GM21717 (cell line): ENCODE results near the gene TUSC2.
"Not testable (repeated sequence)": the region's sequence is repeated elsewhere in the genome, so short reads cannot be mapped to it uniquely, and the experiment has no call there.

Source experiments
- ATAC-seq: cut with Tn5 transposase; IDR thresholded peaks from one replicate; pipeline ENCODE4 v1.9.1; 2021; ENCODE audit warnings: mild to moderate bottlenecking, moderate library complexity; ENCODE audit not compliant: unreplicated experiment

Gene TUSC2

DNA sequence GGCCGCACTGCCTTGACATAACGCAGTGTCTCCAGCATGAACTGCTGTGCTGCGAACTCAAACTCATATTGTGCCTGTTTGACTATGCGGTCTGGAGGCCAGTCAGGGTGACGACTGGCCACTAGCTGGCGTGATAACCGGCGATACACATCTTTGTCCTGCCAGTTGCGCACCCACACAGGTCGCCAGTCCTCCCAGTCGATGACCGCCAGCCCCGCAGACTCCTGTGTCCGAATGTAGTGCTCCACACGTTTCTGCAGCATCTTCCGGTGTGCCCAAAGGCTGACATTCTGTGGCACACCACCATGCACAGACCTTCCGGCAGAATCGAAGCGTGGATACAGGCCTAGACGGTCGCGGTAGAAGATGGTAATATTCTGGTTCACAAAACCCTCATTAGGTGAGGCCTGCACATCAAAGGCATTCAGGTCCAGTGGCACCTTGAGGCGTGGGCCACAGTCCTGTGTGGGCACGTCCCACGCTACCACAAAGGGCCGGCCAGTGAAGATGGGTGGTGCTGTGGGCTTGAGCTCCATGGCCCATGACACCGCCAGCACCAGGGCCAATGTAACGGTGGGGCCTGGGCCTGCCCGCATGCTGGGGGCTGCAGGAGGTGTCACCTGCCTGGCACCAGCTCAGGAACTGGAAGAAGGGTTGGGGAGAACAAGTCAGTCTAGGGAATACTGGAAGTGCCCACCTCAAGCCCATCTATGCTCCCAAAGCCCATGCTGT is 8.0 kb downstream of the TUSC2 start:
- no peak for ATAC-seq

DNA sequence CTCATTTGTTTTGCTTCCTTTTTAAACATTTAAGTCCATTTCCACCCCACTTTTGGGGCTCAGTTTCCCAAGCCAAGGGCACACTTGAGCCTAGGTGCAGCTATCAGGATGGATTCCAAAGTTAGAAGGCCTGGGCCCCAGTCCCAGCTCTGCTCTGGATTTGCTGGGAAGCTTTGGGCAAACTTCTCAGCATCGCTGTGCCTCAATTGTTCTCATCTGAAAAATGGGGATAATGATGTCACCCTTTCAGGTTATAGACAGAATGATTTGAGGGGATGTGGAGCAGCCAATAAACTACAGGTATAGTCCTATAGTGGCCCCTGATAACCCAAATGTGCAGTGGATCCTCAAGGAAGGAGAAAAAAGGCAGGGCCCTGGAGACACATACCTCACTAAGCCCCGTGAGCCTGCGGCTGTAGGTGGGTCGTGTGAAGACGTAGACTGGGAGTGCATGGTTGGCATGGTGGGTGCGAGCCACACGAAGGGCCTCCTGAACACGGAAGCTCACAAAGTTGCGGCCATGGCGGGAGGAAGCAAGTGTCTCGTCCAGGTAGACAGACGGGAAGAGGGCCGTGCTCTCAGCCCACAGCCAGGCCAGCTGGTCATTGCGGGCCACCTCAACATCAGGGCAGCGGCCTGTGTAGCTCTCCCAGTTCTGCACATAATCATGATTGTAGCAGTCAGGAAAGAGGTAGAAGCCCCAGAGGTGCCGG is 8.7 kb downstream of the TUSC2 start:
- ATAC-seq = no peak

DNA sequence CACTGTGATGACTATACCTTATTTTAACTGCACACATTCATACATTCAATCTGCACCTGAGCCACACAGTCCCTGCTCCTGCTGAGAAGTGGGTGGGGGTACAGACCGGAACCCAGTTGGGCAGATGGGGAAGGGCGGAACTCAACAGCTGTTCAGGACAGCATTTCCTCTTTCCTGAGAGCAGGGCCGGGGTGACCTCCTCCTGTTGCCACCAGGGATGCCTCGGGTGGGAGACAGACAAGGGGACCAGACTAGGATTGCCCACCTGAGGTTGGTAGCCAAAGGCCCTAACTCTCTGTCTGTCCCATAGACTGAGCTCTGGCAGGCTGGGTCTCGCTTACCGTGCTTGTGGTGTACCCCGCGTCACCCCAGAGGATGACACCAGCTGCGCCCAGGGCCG is 9.4 kb downstream of the TUSC2 start:
- ATAC-seq = no peak

DNA sequence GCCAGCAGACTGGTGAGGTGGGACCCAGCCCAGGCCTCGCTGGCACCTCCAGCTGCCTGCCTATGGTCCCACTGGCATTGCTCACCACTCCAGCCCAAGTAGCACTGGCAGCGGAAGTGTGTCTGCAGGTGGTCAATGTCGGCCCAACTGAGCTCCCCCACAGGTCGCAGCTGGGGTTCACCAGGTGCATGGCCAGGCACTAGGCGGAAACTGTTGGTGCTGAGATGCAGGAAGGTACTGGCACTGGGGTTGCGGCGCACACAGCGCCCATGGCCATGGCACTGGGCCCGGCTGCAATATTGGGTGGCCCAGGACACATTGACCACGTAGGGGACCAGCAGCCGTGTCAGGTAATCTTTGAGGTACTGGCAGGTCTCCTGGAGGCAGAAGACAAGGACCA is 9.9 kb downstream of the TUSC2 start:
- no peak for ATAC-seq

DNA sequence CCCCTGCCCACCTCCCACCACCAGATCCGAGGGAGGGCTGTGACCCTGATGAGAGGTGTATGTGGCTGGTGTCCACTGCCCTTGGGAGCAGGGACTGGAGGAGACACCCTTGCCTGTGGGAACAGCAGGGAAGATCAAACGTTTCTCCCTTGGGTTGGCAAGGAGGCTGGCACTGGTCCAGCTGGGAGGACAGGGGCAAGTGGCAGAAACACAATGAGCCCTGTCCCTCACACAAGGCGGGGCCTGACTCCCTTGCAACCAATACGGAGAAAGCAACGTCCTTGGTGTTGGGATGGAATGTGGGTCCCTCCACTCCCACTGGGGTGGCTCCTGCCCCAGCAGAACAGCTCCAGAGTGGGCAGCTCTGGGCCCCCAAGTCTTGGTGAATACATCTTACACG is 10.7 kb downstream of the TUSC2 start:
- no peak for ATAC-seq

DNA sequence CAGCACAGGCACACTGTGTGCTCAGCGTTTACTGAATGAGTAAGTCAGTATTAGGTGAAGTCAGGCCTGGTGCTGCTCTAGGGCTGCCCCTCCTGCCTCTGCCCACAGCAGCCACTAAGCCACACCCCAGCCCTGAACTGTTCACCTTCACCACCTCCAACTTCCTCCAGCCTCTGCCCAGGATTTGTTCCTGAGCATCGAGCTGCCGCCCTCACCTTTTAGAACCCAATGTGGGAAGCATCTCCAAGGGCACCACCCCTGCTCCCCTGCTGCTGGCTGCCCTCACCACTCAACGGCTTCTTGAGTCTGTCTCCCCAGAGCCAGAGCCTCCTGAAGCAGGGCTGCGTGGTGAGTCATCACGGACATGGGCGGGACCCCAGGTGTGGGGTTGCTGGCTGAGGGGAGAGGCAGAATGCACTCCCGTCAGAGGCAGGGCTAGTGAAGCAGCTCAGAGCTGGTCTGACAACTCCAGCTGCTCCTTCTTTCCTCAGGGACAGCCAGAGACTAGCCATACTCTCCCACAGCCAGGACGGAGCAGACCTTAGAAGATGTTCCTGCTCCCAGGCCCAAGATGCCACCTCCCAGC is 11.3 kb downstream of the TUSC2 start:
- ATAC-seq = no peak

DNA sequence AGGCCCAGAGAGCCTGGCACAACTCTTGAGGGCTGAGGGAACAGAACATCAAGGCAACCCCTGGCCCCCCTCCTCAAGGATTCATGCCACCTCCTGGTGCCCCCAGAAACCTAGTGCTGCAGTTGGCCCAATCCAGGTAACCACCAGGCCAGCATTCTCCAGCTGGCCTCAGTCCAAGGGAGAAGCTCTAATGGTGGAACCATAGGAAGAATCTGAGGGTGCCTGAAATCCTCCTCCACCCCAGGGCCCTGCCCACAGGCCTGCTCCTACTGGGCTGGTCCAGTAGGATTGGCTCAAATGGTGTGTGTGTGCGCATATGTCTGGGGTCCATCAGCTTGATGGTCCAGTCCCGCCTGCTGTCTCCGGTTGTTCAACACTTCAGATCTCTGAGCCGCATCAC is 13.2 kb downstream of the TUSC2 start:
- ATAC-seq = no peak

DNA sequence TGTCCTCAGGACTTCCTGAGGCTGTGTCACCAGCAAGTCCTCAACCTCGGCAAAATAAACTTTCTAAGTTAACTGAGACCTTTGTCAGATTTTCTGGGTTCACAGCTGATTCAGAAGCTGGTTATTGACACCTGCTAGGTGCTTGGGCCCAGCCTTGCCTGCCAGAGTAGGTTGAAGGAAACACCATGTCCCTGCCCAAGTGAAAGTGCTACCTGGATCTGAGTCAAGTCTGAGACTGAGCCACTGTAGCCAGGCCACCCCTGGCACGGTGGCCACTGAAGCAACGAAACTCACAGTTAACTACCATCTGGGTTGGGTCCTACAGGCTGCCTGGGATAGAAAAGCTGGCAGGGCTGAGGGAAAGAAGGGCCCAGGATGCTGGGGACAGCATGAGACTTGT is 13.7 kb downstream of the TUSC2 start:
- no peak for ATAC-seq

DNA sequence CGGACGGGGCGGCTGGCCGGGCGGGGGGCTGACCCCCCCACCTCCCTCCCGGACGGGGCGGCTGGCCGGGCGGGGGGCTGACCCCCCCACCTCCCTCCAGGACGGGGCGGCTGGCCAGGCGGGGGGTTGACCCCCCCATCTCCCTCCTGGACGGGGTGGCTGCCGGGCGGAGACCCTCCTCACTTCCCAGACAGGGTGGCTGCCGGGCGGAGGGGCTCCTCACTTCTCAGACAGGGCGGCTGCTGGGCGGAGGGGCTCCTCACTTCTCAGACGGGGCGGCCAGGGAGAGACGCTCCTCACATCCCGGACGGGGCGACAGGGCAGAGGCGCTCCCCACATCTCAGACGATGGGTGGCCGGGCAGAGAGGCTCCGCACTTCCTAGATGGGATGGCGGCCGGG is 16.0 kb downstream of the TUSC2 start:
- not testable (repeated sequence) for ATAC-seq

DNA sequence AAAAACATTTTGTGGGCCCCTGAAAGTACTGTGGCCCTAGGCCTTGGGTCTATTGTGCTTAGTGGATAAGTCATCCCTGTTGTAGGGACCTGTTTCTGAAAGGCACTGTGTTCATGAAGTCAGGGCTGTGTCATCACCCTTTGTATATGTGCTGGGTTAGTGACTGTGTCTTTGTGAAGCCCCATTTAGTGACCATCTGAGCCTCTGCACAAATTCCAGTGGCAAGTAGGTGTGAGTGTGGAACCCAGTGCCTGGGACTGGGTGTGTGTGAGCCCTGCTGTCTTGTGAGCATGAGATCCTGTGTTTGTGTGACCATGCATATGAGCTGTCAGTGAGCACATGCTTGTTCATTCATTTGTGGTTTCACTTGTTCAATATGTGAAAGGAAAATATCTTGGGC is 23.4 kb downstream of the TUSC2 start:
- ATAC-seq = no peak

DNA sequence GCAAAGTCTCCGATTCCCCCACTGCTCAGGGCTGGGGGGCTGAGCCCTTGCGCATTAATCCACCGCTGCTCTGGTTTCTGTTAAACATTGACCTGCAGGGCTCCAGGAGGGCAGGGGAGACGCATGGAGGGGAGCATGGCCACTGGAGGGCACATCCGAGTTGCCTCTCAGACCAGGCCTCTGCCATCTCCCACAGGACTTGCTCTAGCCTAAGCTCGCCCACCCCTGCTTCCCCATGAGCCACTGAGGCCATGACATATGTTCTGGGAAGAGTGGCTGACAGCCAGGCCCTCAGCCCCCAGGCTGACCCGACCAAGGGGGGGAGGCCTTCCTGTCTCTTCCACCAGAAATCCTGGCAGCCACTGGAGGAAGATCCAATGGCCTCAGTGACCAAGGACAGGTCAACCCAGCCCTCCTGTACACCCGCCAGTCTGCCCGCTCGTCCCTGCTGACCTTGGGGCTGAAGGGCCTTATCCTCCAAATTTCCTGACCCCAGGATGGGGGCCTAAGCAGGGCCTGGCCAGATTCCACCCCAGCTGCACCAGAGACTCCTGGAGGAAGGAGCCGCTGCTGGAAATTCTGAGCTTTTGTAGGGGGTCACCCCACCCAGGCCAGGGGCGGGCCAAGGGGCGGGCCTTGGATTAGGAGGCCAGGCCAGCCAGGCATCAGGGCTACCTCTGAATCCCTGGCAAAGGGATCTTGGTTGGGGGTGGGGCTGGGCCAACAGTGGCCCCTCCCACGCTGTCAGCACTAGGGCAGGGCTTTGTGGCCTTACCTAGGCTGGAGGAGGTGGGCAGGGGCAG is 24.8 kb downstream of the TUSC2 start, which contains the start of gene HYAL1:
TSS of gene HYAL1 (minus strand) at position 562 of the 803 bp plus-strand sequence. CDS start 618 bp downstream, outside the sequence.
- ATAC-seq = no peak

DNA sequence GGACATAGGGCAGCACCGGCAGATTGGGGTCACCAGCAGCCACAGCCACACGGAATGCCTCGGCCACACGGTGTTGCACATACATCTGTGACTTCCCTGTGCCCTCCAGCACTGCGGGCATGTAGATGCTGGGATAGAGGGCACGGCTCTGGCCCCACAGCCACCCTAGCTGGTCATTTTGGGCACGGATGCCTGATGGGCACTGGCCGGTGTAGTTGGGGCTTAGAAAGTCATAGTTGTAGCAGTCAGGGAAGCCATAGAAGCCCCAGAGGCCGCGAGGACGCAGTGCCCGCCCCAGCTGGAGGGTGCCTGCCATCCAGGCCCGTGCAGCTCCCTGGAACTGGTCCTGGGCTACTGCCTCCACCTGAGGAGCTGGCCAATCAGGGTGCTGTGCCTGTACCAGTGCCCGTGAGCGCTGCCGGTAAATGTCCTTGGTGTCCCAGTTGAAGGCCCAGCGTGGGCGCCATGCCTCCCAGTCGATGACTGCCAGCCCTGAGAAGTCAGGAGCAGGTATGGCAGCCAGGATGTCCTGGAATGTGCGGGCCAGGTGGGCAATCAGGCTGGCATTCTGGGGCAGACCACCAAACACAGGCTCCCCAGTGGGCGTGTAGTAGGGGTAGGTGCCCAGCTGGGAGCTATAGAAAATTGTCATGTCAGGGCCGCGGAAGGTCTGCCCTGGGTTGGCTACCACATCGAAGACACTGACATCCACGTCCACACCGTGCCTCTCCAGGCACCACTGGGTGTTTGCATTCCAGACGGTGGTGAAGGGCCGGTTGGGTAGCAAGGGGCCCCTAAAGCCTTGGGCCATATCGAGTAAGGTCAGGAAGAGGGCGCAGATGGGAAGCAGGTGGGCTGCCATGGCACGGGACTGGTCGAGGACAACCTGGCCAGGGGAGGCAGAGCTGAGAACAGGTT is 25.7 kb downstream of the TUSC2 start:
- no peak for ATAC-seq

DNA sequence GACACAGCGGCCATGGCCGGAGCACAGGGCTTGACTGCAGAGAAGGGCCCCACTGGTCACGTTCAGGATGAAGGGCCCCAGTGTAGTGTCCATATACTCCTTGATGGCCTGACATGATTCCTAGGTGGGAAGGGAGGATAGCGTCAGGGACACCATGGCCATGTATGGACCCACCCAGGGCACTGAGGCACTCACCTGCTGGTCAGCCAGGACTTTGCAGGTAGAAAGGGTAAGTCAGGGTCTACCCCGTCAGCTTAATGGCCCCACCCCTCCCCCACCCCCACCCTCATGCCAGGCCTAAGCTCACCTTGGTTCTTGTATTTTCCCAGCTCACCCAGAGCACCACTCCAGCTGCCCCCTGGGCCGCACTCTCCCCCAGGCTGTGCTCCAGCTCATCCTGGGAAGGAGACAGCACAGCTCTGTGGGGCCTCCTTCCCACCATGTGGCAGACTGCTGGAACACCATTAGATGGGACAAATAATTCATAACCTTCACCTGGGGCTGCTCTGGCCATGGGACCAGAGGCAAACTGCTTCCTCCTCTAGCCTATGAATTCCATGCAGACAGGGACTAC is 27.3 kb downstream of the TUSC2 start:
- no peak for ATAC-seq

DNA sequence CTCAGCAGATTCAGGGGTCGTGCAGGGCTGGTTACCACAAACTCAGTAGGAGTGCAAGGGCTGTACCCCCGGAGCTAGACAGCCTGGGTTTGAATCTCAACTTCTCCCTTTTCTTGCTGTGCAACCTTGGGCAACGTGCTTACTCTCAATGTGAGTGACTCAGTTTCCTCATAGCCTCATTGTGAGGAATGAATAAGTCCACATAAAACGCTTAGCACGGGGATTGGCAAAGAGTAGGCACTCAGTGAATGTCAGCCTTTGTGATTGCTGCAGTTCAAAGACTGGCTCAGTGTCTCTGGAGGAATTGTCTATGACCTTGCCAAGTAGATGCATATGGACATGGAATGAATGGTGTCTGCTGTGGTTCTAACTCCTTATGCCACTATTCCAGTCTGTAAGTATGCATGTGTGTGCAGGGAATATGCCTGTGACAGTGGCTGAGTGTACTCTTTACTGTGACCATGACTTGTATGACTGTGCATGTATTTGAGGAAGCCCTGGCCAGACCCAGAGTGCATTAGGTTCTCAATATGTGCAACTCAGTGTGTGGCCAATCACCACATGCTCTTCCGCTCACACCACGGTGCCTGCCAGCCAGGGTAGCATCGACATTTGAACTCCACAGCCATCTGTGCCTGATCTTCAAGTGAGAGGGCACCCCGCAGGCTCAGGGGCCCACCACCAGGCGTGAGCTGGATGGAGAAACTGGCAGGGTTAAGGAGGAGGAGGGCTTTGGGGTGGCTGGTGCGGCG is 27.9 kb downstream of the TUSC2 start:
- no peak for ATAC-seq

DNA sequence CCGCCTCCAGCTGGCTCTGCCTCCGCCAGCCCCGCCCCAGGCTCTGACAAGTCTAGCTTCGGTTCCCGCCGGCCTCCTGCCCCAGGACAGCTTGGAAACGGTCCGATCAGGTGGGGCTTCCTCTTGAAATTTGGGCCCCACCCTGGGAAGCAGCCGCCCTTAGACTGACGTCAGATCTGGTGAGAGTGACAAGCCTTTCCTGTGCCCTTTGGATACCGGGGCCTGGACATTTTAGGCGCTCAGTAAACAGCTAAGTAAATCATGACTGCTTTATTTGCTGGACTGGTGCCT is 28.4 kb downstream of the TUSC2 start:
- ATAC-seq = no peak

DNA sequence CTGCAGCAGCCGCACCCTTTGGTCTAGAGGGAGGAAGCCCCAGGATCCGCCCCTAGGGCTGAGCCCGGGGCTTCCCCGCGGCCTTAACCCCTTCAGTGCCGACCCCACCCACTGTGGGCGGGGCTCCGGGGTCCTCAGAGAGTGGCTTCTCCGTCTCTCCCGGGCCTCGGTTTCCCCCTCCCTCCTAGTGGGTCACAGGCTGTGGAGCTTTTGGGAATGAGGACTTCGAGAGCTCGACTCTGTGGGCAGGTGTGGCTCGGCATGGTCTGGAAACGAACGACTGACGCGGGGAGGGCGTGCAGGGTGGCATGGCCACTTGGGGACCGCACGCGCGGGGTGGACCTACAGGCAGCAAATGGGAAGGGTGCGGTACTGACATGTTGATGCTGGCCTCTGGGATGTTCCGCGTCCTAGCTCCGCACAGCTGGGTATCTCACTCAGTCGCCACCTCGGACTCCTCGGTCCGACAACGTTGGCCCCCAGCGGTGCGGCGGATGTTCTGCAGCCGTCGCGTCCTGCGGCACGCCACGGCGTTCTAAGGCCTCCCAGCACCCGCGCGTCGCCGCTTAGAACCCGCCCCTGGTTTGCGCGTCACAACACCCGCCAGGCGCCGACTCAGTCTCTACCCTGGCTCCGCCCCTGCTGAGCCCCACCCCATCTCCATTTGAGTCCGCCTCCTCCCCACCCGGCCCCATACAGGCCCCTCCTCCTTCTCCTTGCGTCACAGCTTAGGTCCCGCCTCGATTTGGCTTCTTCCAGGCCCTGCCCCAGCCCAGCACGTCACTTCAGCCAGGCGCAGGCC is 29.0 kb downstream of the TUSC2 start, which contains the start of the genes HYAL3 and NAA80:
TSS of gene HYAL3 (minus strand) at position 570 of the 802 bp plus-strand sequence. CDS start 3,803 bp downstream, outside the sequence.
TSS of gene NAA80 (minus strand) at position 570 of the 802 bp plus-strand sequence. CDS start 1,942 bp downstream, outside the sequence.
- ATAC-seq = peak; percentile 72

DNA sequence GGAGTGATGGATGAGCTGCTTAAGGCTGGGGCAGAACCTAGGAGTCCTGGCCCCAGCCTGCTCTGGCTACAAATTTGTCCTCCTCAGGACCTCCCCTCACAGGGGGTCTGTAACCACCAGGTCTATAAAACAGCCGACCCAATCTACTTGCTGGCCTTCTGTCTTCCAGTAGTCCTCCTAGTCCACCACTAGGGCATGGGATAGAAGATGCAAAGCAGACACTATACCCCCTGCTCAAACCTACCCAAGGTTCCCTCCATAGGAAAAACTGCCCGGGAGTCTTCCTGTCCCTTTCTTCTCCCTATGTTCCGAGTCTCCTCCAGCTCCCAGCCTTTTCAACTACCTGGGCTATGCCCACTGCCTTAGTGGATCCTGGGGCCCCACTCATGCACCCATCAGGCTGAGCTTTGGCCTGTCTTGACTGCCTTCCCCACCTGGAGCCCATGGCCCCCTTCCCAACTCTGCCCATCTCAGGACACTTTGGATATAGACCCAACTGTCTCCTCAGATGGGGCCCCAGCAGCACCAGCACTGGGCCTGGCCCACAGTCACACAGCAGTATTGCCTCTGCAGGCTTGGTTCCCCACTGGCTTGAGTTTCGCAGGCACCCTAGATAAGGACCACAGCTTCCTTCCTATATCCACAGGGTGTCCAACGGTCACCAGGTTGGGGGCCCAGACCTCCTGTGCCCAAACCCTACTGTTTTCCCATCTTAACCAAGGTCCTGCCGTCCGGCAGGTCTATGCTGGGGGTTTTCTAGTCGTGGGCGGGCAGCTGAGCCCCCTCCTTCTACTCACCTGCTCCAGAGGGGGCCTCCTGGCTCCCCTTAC is 29.9 kb downstream of the TUSC2 start:
- ATAC-seq = no peak
